Lower lobe of right lung (tissue), 2 donors: ENCODE results near the gene NTRK2. TPM values are rescaled to one million over a fixed set of nuclear protein-coding genes. Genes with fewer than 3 reads are reported as not detected.

Experiments used
- ATAC-seq, 2 donors: fragments of 200-7000 bp; cut with Tn5 transposase; one replicate each; pipeline ENCODE4 v1.9.1; 2020 to 2022; ENCODE audit warnings: mild to moderate bottlenecking in 2 of 2, moderate library complexity in 2 of 2
- DNase-seq: peaks from one replicate; pipeline ENCODE4 v3.0.0-alpha.2; 2020
- H3K27ac ChIP-seq: fragments of 200-600 bp; one replicate; pipeline ENCODE4 v1.8.0; 2022
- H3K27me3 ChIP-seq: fragments of 200-600 bp; one replicate; pipeline ENCODE4 v1.8.0; 2022; ENCODE audit warnings: low read depth
- H3K36me3 ChIP-seq: fragments of 200-600 bp; one replicate; pipeline ENCODE4 v1.8.0; 2022; ENCODE audit warnings: mild to moderate bottlenecking
- H3K4me1 ChIP-seq: fragments of 200-600 bp; one replicate; pipeline ENCODE4 v1.8.0; 2022
- H3K4me3 ChIP-seq: fragments of 200-600 bp; one replicate; pipeline ENCODE4 v1.8.0; 2022; ENCODE audit warnings: mild to moderate bottlenecking
- H3K9me3 ChIP-seq: fragments of 200-600 bp; one replicate; pipeline ENCODE4 v1.8.0; 2022
- intact Hi-C: fragments of 100-400 bp; cut with DNase I; formaldehyde crosslinking; loops from one replicate; pipeline ENCODE4 v1.11.0; 2022
- total RNA-seq: library from RNA; stranded (reverse); fragmentation: NEBNext Ultra II Directional; extraction: Animal tissue kit (Norgen Biotek cat#: 25700); gene quantifications from one replicate; pipeline ENCODE4 v1.2.1, GENCODE V29; 2021
- TF ChIP-seq, protein P1 (sequence below): fragments of 200-600 bp; IDR thresholded peaks from one replicate; pipeline ENCODE4 v1.8.0; 2022; ENCODE audit warnings: antibody characterized with exemption, mild to moderate bottlenecking
- donor health status: DM: no; HTN: yes; CAD: no; lungs with severe emphysema.

The NTRK2 gene
- total RNA-seq, 1 donor from 2014 or later = 7.7 TPM

DNA sequence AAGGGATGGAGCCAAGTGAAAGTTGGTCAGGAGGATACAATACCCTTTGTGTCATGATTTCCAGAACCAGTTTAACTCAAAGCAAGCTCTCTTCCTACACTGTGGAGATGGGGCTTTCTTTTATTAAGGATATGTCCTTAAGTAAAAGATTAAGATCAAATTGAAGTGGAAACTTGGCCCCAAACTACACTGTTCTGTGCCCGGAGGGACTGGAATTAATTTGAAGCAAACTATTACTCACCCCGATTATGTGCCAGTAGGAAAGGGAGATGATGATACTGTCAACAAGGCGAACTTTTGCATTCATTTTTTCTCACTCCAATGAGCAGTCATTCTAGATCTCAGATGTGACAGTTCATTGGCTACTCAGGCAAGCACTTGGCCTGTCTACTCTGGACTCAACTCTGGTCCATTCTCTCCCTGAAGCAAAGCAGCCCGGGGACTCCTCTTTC, 186.7 kb downstream of the NTRK2 start:
- TF ChIP-seq, protein P1, sequence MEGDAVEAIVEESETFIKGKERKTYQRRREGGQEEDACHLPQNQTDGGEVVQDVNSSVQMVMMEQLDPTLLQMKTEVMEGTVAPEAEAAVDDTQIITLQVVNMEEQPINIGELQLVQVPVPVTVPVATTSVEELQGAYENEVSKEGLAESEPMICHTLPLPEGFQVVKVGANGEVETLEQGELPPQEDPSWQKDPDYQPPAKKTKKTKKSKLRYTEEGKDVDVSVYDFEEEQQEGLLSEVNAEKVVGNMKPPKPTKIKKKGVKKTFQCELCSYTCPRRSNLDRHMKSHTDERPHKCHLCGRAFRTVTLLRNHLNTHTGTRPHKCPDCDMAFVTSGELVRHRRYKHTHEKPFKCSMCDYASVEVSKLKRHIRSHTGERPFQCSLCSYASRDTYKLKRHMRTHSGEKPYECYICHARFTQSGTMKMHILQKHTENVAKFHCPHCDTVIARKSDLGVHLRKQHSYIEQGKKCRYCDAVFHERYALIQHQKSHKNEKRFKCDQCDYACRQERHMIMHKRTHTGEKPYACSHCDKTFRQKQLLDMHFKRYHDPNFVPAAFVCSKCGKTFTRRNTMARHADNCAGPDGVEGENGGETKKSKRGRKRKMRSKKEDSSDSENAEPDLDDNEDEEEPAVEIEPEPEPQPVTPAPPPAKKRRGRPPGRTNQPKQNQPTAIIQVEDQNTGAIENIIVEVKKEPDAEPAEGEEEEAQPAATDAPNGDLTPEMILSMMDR = no peak
- intact Hi-C loops = no loop called here
- Histone ChIP-seq H3K4me3 (no peak overlapping the region), H3K9me3 (no peaks in the 10 kb centered on the region), H3K27ac (no peak overlapping the region), H3K27me3 (no peaks in the 10 kb centered on the region), H3K4me1 (peaks cover 16% of the 10 kb centered on the region), H3K36me3 (no peaks in the 10 kb centered on the region)
- ATAC-seq (peak in 1 of 2 donors; percentile 16), DNase-seq (no peak)

DNA sequence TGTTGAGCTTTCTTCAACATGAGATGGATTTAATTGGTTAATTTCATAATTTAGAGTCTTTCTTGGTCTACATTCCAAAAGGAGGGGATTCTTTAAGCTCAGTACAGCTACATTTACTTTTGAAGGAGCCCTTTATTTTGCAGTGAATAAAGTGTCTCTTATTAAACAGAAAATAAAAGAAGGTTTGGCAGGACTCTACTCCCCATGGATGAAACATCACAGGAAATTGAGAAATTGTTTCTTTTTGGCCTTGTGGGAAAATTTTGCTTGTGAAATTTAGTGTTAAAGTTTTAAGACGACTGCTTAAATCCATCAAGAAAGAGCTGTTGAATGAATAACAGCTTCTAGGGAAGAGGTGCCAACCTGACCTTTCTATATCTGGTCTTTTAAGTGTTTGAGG, 187.7 kb downstream of the NTRK2 start:
- DNase-seq (no peak), ATAC-seq (no peak)
- TF ChIP-seq, protein P1 = no peak
- no peak overlapping the region for H3K4me3 ChIP-seq
- intact Hi-C loops = no loop called here
- H3K4me1 ChIP-seq = peaks cover 9% of the 10 kb centered on the region
- H3K9me3 ChIP-seq = no peaks in the 10 kb centered on the region
- no peaks in the 10 kb centered on the region for H3K27me3 ChIP-seq
- H3K36me3 ChIP-seq = no peaks in the 10 kb centered on the region
- no peak overlapping the region for H3K27ac ChIP-seq

DNA sequence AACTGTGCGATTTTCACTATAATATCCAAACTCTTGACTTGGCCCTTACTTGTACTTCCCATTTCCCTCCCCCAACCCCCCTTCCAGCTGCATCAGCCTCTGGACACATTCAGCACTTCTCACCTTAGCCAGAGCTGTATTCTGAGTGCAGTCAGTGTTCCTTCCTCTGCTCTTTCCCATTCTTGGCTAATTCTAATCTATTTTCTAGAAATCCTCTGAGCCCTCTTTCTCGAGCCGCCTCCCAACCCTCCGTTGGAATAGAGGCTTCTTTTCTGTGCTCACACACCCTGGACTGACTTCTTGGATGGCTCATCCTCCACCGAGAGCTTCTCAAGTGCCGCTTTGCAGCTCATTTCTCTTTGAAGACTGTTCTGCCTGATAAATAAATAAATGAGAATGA, 188.8 kb downstream of the NTRK2 start:
- DNase-seq (no peak), ATAC-seq (no peak)
- TF ChIP-seq, protein P1 = no peak
- Histone ChIP-seq H3K27ac (no peak overlapping the region), H3K4me1 (no peaks in the 10 kb centered on the region), H3K4me3 (no peak overlapping the region), H3K36me3 (no peaks in the 10 kb centered on the region), H3K27me3 (no peaks in the 10 kb centered on the region), H3K9me3 (no peaks in the 10 kb centered on the region)
- intact Hi-C loops = no loop called here

DNA sequence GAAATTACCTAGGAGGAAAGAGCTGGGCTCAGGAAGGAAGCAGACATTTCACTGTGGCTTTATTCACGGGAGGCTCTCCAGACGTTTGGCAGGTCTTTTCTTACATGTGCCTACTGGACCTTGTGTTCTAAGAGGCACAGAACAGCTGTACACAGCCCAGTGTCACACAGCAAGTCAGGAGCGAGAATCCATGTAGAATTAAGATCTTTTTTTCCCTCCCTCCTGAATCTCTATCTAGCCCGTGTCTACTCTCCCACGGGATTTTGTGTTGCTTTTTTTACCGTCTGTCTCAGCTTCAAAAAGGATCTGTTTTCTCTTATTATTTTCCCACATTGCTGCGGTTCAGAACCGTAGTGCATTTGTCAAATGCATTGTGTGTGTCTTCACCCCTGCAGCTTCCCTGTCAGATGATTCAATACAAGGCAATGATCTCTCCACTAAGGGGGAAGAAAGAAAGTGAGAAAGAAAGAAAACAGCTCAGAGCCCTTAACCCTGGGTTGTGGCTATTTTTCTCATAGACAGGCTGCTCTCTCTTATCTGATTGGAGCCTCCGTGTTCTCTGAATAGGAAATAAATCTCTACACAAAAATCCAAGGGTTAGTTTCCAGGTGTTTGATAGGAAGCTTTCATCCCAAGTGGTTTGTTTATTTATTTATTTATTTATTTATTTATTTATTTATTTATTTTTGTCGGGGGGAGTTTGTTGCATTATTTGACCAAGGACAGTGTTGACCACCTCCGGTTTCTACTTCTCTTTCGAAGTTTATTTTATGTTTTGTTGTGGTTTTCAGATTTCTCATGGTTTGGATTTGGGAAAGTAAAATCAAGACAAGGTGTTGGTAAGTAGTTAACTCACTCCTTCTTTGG, 191.0 kb downstream of the NTRK2 start:
- Histone ChIP-seq H3K36me3 (no peaks in the 10 kb centered on the region), H3K27ac (no peak overlapping the region), H3K4me3 (no peak overlapping the region), H3K27me3 (no peaks in the 10 kb centered on the region), H3K9me3 (no peaks in the 10 kb centered on the region), H3K4me1 (no peaks in the 10 kb centered on the region)
- ATAC-seq = no peak
- no peak for DNase-seq
- intact Hi-C loops = no loop called here
- TF ChIP-seq, protein P1 = no peak

DNA sequence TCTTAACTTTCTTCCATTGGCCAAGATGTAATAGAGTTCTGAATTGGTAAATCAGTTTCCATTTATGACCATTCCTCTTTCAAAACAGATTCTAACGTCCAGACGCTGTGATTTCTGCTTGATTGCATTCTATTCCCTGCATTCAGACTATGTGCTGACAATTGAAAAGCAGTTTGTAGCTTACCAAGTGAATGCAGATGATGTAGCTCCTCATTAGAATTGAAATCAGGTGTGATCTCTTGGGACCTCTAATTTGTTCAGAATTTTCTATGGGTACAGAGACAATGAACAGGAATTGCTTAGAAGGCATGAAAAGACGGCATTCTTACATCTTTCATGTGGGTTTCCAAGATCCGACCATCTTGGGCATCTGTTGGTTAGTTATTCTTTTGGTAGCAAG, 191.9 kb downstream of the NTRK2 start:
- Histone ChIP-seq H3K36me3 (no peaks in the 10 kb centered on the region), H3K27me3 (no peaks in the 10 kb centered on the region), H3K27ac (no peak overlapping the region), H3K4me3 (no peak overlapping the region), H3K9me3 (no peaks in the 10 kb centered on the region), H3K4me1 (no peaks in the 10 kb centered on the region)
- DNase-seq (no peak), ATAC-seq (no peak)
- TF ChIP-seq, protein P1 = no peak
- intact Hi-C loops = no loop called here
